ENCODE results near the gene FBRSL1.

FBRSL1 gene

DNA sequence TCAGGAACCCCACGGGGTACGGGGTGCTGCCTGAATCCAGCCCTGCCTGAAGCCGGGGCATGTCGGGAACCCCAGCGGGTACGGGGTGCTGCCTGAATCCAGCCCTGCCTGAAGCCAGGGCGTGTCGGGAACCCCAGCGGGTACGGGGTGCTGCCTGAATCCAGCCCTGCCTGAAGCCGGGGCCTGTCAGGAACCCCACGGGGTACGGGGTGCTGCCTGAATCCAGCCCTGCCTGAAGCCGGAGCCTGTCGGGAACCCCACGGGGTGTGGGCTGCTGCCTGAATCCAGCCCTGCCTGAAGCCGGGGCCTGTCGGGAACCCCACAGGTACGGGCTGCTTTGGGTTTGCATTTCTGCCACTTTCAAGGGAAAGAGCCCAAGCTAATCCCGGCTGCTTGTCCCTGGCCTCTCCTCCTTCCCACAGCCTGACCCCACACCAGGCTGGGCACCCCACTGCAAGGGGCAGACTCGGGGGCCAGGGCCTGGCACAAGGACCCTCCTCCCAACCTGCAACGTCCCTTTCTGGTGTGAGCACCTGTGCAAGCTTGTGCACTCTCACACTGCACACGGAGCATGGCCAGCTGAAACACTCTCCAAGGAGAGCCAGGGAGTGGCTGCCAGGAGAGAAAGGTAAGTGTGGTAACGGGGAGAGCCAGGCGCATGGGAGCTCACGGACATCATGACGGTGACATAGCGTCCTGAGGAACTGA, 5.6 kb upstream of the FBRSL1 start:
- no peak for DNase-seq (ENCODE audit: low read depth)

DNA sequence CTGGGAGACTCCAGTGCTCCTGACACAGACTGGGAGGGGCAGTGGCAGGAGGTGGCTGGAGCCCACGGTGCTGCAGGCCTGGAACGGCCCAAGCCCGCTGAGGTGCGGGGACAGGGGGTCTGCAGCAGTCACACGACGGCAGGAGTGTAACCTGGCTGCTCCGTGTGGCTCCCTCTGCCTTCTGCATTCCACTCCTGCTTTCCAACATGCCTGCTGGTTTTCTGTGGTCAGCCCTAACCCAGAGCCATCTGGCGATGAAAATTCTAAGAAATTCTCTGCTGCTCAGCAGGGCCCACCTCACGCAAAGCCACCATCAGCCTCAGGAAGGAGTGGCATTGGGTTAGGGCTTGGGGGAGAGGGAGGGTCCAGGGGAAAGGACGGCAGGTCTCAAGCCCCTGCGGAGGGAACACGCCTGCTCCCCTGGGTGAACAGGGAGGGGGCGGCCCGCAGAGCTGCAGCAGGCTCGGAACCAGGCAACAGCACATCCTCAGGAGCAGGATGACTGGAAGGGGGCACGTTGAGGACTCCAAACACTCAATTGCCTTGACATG, 5.0 kb upstream of the FBRSL1 start:
- DNase-seq (ENCODE audit: low read depth) = no peak

DNA sequence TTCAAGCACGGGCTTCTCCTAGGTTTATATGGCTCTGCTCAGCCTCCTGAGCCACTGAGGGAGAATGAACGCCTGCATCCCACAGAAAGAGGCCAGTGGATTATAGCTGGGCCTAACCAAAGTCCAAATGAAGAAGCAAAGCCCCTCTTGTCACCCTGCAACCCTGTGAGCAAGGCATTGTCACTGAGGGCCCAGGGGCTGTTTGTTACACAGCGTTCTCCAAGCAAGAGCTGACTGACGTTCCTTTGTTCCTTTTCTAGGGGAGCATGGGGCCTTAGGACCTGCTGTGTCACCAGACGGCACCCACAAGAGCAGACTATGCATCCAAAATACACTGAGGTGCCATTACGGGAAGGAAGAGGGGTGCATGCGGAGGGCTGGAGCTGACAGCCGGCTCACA, 4.3 kb upstream of the FBRSL1 start:
- DNase-seq (ENCODE audit: low read depth) = no peak

DNA sequence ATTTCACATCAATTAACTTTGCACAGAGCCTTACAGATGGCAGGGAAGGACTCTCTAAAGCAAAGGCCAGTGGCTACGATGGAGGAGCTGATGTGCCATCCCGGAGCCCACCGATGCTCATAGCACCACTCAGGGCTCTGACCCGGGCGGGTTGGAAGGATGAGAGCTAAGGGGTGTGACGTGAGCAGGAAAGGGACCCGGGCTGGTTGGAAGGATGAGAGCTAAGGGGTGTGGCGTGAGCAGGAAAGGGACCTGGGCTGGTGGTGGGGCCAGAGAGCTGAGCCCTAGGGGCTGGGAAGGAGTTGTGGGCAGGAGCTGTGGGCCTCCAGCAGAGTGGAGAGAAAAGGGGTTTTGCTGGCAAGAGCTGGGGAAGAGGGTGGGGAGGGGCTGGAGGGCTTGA, 3.8 kb upstream of the FBRSL1 start:
- no peak for DNase-seq (ENCODE audit: low read depth)

DNA sequence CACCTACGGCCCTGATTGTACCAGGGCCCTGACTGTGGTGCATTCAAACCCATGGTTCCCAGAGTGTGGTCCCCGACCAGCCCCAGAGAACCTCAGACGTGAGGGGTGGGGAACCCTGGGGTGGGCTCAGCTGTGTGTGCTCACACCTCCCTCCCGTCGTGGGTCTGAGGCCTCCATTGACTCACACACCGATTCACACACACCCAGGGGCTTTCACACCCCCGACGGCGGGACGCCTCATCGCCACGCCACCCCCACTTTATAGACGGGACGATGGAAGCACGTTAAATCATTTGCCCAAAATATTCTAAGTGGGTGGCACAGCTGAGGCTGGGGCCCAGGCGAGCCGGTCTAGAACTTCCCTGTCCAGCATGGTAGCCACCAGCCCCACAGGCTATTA, 3.4 kb upstream of the FBRSL1 start:
- DNase-seq (ENCODE audit: low read depth) = no peak

GRCh38 chr12:132487311-132487741, 2.6 kb upstream of the FBRSL1 start:
- DNase-seq (ENCODE audit: low read depth) = no peak

- DNase-seq (ENCODE audit: low read depth) = no peak
Observed at GRCh38 chr12:132488127-132489077, 1.5 kb upstream of the FBRSL1 start.

- DNase-seq (ENCODE audit: low read depth) = no peak
Observed at GRCh38 chr12:132489078-132489601, 811 bp upstream of the FBRSL1 start.

DNA sequence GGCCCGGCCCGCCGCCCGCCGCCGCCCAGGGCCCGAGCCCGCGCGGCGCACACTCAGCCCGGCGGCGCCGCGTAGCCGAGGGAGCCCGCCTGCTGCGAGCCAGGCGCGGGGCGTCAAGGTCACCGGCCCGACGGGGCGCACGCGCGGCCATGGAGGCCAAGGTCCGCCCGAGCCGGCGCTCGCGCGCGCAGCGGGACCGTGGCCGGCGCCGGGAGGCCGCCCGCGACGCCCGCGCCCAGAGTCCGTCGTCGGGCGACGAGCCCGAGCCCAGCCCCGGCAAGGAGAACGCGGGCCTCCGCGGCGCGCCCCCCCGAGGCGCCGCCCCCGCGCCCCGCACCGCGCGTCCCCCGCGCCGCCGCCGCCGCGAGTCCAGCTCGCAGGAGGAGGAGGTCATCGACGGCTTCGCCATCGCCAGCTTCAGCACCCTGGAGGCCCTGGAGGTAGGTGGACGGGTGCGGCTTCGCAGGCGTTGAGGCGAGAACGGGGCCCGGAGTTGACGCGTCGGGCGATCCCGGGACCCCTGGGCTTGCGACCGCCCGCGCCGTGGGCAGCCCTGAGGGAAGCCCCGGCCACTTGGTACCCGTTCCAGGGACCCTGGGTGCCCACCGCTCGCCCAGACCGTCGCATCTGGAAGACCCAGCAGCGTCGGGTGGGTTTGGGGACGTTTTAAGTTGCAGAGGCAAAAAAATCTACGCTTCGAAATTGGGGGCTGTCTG, 629 bp downstream of the FBRSL1 start:
- no peak for DNase-seq (ENCODE audit: low read depth)

DNA sequence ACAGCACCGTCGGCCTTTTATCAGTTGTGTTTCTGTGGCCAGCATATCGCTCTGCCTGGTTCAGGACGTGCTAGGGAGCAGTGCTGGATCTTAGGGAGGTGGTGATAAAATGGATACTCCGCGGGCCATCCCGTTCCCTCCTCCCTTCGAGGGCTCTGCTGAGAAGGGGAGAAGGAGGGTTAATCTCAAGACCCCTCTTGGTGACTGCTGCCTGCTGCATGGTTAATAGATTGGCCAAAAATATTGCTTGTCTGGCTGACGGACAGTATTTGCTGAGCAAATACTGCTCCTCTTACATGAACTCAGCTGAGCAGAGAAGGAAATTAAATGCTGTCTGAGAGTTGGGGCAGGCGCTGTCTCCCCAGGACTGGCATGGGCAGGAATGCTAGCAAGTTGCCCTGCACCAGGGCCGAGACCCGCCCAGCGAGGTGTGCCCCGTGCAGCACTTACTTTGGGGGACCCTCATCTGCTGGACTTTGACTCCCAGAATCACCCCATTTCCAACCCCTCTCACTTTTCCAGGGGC, 1.2 kb downstream of the FBRSL1 start:
- DNase-seq (ENCODE audit: low read depth) = no peak

GRCh38 chr12:132491761-132492378, 1.9 kb downstream of the FBRSL1 start:
- DNase-seq (ENCODE audit: low read depth) = no peak

DNA sequence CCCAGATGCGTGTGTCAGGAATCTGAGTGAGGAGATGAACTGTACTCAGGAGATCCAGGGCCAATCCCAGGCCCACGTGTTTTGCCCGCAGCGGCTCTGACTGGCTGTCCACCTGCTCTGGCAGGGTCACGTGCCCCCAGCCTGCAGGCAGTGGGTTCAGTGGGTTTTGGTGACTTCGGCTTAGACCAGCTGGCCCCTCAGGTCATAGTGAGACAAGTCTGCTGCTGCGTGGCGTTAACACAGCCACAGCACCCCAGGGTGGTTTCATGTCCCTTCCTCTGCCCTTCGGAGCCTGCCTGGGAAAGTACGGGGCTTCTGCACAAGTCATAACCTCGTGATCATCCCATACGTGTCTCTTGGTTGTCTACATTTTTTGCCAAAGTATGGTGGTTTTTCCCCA, 2.6 kb downstream of the FBRSL1 start:
- no peak for DNase-seq (ENCODE audit: low read depth)

DNA sequence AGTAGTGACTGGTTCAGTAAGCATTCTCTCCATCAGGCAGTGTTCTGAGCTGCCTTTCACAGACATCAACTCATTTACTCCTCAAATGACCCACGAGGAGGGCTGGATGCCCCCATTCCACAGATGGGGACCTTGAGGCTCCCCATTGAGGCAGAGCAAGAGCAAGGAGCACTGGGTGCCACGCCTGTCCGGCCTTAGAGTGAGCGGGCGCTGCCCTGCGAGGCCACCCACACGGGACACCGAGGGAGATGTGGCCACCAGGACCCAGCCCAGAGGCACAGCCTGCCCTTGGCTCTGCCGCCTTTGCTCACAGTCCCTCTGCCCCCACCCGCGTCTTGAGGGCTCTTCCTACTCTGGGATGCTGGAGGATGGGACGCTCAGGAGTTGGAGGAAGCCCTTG, 3.0 kb downstream of the FBRSL1 start:
- DNase-seq (ENCODE audit: low read depth) = no peak

DNA sequence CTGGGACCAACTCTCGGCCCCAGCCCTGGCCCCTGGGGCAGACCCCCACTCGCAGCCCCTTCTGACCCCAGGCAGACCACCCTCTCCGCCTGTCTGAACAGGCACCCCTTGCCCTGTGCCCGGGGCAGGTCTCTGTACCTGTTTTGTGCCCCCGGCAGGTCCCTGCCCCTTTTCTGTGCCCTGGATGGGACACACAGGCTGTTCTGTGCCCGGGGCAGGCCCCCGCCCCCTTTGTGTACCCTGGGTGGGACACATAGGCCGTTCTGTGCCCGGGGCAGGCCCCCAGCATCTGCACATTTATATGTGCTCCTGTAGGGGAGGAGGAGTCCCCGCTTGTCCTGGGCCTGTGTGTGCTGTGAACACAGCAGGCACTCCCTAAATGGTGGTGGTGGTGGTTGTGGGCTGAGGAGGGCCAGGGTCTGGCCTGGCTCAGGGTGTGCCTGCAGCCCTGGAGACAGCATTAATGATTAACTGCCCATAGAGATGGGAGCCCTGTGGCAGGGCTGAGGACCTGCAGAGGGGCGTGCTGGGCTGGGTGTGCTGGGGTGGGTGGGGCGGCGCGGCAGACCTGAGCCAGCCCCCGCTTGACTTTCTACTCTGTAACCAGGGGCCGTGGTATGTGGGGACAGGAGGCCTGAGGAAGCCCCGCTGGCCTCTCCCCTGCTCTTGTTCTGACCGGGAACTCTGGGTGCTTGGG, 3.7 kb downstream of the FBRSL1 start:
- no peak for DNase-seq (ENCODE audit: low read depth)

DNA sequence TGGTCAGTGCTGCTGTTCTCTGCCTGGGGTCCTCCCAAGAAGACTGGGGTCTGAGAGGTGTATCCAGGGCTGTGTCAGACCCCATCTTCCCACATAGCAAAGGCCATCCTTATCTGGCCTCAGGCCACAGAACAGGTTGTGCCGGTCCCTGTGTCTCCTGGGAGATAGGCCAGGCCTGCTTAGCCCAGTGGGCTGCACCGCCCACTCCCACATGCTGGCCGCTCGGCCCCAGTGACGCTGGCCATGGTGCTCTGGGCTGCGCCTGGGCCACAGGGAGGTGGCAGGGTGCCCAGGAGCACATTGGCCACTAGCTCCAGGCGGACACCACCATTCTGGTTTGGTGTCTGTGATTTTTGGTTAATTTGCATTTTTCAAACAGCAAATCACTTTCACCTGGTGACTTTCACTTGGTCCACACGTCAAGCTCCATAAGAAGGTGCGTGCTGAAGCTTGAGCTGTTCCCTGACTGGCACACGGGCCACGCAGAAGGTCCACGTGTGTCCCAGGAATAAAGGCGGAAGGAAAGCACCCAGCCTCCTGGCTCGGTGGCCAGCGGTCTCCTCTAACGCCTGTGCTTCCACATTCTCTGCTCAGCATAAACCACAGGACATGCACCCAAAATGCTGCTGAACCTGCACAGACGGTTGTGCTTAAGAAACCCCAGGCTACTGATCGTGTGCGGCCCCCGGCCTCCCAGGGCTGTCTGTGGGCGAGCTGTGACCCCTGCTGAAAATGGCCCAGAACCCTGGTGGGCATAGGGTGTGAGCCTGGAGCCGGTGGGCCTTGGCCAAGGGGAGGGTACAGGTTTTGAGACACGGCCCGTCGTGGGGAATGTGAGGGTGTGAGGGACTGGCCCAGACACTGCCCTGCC, 4.6 kb downstream of the FBRSL1 start:
- DNase-seq (ENCODE audit: low read depth) = no peak

GRCh38 chr12:132495165-132495544, 5.2 kb downstream of the FBRSL1 start:
- no peak for DNase-seq (ENCODE audit: low read depth)

DNA sequence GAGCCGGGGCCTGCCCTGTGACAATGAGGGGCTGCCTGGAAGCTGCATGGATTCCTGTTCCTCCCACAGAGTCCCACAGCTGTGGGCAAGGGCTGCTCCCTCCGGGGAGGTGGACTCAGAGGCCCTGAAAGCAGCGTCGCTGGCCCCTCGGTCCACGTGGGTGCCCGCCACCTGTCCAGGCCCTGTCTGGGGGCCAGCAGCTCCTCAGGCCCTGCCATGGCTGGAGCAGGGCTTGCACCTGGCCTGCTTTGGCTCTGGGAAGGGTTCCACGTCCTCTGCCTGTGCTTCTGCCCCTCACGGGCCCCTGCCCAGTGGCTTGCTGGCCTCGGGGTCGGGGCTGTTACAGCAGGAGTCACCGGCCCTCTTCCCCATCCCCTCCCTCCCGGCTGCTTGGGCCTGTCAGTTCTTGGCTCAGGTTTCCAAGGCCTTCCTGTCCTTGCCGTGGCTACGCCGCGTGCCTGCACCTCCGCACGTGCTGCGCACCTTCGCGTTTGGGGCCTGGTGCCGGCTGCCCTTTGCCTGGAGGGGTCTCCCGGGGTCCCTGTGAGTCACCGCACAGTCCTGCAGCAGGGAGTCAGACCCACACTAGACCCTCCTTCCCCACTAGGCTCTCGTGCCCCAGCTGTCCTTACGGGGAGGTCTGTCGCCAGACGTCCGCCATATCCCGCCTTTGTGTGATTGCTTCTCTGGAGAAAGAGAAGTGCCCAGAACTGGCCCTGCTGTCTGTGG, 5.8 kb downstream of the FBRSL1 start:
- no peak for DNase-seq (ENCODE audit: low read depth)

DNA sequence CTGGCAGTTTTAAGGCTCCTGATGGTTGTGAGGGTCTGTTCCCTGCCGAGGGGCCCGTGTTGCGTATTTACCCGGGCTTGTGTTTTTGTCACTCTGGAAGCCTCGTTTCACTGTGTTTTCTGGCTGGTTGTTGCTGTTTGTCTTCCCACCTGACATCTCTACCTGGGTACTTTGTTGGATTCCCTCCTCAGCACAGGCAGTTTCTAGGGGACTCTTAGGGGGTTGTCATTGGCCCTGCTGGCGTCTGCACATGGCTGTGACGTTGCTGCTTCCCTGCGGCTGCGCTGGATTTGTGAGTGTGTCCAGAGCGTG, 6.4 kb downstream of the FBRSL1 start:
- no peak for DNase-seq (ENCODE audit: low read depth)

GRCh38 chr12:132496710-132497109, 6.8 kb downstream of the FBRSL1 start:
- no peak for DNase-seq (ENCODE audit: low read depth)

Measured in GM04504 (cell line).